Mammary epithelial cell (primary cell): ENCODE measurements around the gene DNAH17.

Source experiments
- CTCF ChIP-seq, 2 donors: IDR thresholded peaks in 1 of 2; conservative IDR thresholded peaks in 1 of 2; 2 replicates each; pipeline ENCODE4 v1.5.1; 2011 to 2012; ENCODE audit warnings: inconsistent platforms in 2 of 2, low read length in 2 of 2, mild to moderate bottlenecking in 2 of 2, control low read depth in 1 of 2, low read depth in 1 of 2; ENCODE audit not compliant: insufficient read depth in 1 of 2; ENCODE audit errors: extremely low read depth in 1 of 2
- EZH2 ChIP-seq: IDR thresholded peaks from 2 replicates; pipeline ENCODE4 v1.6.1; 2012; ENCODE audit warnings: low read length, inconsistent platforms, borderline replicate concordance

GRCh38 chr17:78558989-78559388 is 18.2 kb downstream of the DNAH17 start:
- TF ChIP-seq CTCF (conservative IDR thresholded peaks at IDR 0.05 in 1 of 2, IDR thresholded peaks at IDR 0.05 in 1 of 2; ENCODE audit: extremely low read depth in 1 of 2, insufficient read depth in 1 of 2, low read depth in 1 of 2, low read length in 2 of 2) (no peak), EZH2 (no peak)
